A673 (cell line): ENCODE data around the gene SPAG16.

Experiments
- EZH2 ChIP-seq: fragments of 200-600 bp; sonication (generic); IDR thresholded peaks from 2 replicates; pipeline ENCODE4 v1.6.1; 2017; ENCODE audit warnings: borderline replicate concordance, low read depth, mild to moderate bottlenecking, mixed read lengths, antibody characterized with exemption, low read length; ENCODE audit not compliant: poor library complexity, severe bottlenecking
- TF ChIP-seq, protein P1 (sequence below): fragments of 300-800, 200-600 bp; sonication (generic); conservative IDR thresholded peaks from 2 replicates; pipeline ENCODE4 v1.5.1; 2017; ENCODE audit warnings: low read depth, mild to moderate bottlenecking, antibody characterized with exemption, low read length, moderate library complexity, mixed read lengths

DNA sequence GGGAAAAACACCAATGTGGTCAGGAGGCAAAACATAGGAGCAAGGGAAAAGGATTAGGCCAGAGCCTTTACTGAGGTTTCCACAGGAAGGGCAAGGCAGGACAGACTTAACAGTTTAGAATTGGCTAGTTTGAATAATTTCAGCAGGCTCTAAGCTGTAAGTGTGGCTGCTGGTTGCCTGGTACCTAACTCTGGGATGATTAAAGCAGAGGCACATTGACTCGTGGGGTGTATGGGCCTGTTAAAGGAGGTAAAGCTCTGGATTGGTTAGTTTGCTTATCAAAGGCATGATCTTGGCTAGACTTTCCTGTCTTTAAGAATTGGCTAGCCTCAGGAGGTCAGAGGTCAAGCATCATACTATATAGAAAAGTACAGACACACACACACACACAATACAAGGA is 132.6 kb downstream of the SPAG16 start:
- TF ChIP-seq, protein P1, sequence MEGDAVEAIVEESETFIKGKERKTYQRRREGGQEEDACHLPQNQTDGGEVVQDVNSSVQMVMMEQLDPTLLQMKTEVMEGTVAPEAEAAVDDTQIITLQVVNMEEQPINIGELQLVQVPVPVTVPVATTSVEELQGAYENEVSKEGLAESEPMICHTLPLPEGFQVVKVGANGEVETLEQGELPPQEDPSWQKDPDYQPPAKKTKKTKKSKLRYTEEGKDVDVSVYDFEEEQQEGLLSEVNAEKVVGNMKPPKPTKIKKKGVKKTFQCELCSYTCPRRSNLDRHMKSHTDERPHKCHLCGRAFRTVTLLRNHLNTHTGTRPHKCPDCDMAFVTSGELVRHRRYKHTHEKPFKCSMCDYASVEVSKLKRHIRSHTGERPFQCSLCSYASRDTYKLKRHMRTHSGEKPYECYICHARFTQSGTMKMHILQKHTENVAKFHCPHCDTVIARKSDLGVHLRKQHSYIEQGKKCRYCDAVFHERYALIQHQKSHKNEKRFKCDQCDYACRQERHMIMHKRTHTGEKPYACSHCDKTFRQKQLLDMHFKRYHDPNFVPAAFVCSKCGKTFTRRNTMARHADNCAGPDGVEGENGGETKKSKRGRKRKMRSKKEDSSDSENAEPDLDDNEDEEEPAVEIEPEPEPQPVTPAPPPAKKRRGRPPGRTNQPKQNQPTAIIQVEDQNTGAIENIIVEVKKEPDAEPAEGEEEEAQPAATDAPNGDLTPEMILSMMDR = no peak
- no peak for TF ChIP-seq EZH2
